GM10266 (cell line): ENCODE measurements around the gene NDST3.

ENCODE experiments used
- DNase-seq: peaks from one replicate; pipeline ENCODE4 v3.0.0; 2012; ENCODE audit errors: extremely low spot score
- CTCF ChIP-seq: IDR thresholded peaks from 2 replicates; pipeline ENCODE4 v1.5.1; 2012; ENCODE audit warnings: mild to moderate bottlenecking, low read depth; ENCODE audit not compliant: control insufficient read depth, insufficient read depth; ENCODE audit errors: missing control alignments

Gene NDST3

GRCh38 chr4:118213101-118213500 lies 178.8 kb downstream of the NDST3 start:
- TF ChIP-seq CTCF, result no peak
- DNase-seq, result no peak

GRCh38 chr4:118215826-118216225 lies 181.5 kb downstream of the NDST3 start:
- no peak for TF ChIP-seq CTCF

GRCh38 chr4:118221227-118221800 lies 187.0 kb downstream of the NDST3 start:
- DNase-seq, result no peak
- TF ChIP-seq CTCF, result no peak

More at GRCh38 chr4:118215826-118216225, 181.5 kb downstream of the NDST3 start:
- no peak for DNase-seq

GRCh38 chr4:118224243-118224829 lies 190.1 kb downstream of the NDST3 start:
- peak; percentile 58 for TF ChIP-seq CTCF
- peak; percentile 6 for DNase-seq

GRCh38 chr4:118225511-118225910 lies 191.2 kb downstream of the NDST3 start:
- no peak for TF ChIP-seq CTCF
- DNase-seq, result no peak

GRCh38 chr4:118226311-118227010 lies 192.2 kb downstream of the NDST3 start:
- DNase-seq, result no peak
- no peak for TF ChIP-seq CTCF

GRCh38 chr4:118235566-118236120 lies 201.4 kb downstream of the NDST3 start:
- no peak for DNase-seq
- TF ChIP-seq CTCF, result no peak
